SK-MEL-5 (cell line): Measurements from ENCODE around the gene SUSD5. TPM values are rescaled to one million over a fixed set of nuclear protein-coding genes. Genes with fewer than 3 reads are reported as not detected.

Experiments
- DNase-seq: peaks from one replicate; pipeline ENCODE4 v3.0.0-alpha.2; 2016; ENCODE audit warnings: low read depth, low spot score
- in situ Hi-C: cut with HindIII; loops from 2 replicates; pipeline ENCODE4 v1.10.0; 2016; ENCODE audit warnings: low sequenced_read_pairs, high pct_unique_total_duplicates, low pct_unique_long_range_greater_than_20kb
- polyA plus RNA-seq, 2 experiments: library from polyadenylated mRNA; depleted of rRNA; stranded (reverse); fragments of >200 nt; gene quantifications; 2 replicates each; pipeline ENCODE4 v1.2.3, GENCODE V29; 2015
- total RNA-seq: library from RNA; depleted of rRNA; stranded (reverse); fragments of >200 nt; shearing (Covaris generic); gene quantifications from 2 replicates; pipeline ENCODE4 v1.2.3, GENCODE V29; 2014; rRNA removed

The SUSD5 gene
- 2.2 and 3.0 TPM in 2 replicates for total RNA-seq
- polyA plus RNA-seq (2015; cell fraction: cytosol; rRNA removed), result 4.7 and 9.1 TPM in 2 replicates
- polyA plus RNA-seq (2015; cell fraction: nucleus; rRNA removed), result 0.50 and 0.81 TPM in 2 replicates

DNA sequence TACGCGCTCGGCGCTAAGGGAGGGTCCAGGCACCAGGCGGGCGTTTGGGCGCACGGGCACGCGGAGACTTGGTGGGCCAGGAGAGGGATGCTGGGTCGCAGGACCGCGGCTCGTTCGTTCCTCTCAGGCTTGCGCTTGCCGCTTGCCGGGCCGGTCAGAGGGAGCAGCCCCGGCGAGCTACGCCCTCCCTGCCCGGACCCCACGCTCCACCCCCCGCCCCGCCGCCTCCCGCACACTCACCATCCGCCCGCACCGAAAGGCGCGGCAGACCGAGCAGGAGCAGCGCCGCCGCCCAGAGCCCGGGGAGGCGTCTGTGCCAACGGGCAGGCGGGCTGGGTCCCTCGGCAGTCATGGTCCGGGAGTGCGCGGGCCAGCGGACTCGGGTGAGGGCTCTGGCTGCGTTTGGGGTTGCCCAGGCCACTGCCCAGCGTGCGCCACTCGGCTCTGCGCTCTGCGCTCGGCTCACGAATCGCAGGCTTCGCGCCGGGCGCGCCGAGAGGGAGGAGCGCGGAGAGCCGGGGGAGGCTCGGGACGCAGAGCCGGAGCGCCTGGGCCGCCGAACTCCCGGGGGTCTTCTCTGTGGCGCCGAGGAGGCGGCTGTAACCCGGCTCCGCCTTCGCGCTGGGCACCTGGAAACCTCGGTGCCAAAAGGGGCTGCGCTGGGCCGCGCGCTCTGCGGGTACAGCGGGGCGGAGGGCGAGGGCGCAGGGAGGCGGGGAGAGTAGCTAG, at the start of gene SUSD5:
Gene SUSD5, minus strand, starts transcription at position 365 of the 729 bp plus-strand sequence. Its CDS starts 13 bp downstream, at position 352.
- in situ Hi-C loops, result no loop called here
- DNase-seq, result peak; percentile 13

DNA sequence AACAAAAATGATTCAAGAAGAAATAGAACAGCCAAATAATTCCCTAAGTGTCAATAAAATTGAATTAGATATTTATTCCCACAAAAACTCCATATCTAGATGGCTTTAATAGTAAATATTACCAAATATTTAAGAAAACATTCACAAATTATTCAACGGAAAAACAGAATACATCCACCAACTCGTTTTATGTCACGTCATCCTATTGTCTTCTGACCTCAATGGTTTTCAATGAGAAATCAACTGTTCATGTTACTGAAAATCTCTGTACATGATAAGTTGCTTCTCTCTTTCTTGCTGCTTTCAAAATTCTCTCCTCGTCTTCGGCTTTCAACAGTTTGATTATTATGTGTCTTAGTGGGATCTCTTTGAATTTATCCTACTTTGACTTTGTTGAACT, 41.5 kb upstream of the SUSD5 start:
- in situ Hi-C loops, result no loop called here
- no peak for DNase-seq

DNA sequence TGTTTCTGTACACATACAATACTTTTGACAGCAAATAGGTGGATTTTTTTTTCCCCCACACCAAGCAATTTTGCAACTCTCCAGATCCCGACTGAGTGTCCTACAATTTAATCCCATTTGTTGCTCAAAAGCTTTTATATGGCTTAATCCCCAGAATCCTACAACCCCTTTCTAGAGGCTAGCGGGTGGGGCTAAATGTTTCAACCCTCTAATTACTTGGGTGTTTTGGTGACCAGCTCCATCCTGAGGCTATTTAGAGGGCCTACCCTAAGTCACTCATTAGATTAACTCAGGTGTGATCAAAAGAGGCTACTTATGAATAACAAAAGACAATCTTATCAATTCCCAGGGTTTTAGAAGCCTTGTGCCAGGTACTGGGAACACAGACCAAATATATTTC, 37.6 kb upstream of the SUSD5 start:
- in situ Hi-C loops, result no loop called here
- DNase-seq, result no peak

DNA sequence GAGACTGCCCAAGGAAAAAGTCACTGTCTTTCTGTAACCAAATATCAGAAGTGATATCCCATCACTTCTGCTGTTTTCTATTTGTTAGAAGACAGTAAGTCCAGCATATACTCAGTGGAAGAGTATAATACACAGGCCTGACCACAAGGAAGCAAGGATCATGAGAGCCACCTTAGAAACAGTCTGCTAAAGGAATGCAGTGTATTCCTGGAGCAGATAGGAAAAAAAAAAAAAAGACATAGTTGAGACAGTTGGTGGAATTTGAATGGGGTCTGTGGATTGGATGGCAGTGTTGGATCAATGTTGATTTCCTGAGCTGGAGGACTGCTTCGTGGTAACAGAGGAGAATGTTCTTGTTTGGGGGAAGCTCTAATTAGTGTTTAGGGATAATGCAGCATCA, 32.1 kb upstream of the SUSD5 start:
- in situ Hi-C loops, result no loop called here
- DNase-seq, result no peak

DNA sequence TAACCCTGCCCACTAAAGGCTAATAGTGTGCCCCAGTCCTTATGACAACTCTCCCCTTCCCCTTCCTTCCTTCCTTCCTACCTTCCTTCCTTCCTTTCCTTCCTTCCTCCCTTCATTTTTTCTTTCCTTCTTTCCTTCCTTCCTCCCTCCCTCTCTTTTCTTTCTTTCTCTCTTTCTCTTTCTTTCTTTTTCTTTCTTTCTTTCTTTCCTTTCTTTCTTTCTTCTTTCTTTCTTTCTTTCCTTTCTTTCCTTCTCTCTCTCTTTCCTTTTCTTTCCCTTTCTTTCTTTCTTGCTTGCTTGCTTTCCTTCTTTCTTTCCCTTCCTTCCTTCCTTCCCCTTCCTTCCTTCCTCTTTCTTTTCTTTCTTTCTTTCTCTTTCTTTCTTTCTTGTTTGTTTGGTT, 28.2 kb upstream of the SUSD5 start:
- no peak for DNase-seq
- in situ Hi-C loops, result no loop called here

DNA sequence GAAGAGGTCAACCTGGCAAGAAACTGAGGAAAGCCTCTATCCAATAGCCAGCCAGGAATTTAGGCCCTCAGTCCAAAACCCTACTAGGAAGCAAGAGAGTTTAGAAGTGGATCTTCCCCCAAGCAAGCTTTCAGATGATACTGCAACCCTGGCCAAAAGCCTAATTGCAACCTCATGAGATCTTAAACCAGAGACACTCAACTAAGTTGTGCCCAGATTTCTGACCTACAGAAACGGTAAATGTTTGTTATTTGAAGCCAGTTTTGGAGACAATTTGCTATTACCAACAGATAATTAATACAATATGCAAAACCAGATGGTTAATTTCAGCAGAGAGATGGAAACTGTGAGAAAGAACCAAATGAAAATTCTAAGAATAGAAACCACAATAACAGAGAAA, 21.7 kb upstream of the SUSD5 start:
- DNase-seq, result no peak
- in situ Hi-C loops, result no loop called here

DNA sequence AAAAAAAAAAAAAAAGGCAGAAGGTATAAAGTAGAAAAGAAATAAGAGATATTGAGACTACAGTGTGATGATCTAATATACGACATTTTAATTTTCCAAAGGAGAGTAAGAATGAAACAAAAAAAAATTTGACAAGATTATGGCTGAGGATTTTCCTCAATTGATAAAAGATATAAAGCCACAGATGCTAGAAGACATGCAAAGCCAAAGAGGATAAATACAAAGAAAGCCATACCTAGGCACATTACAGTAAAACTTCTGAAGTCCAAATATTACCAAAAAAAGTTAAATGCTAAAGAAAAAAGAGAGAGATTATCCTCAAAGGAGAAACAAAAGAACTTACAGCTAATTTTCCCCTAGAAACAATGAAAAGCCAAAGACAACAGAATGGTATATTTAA, 20.3 kb upstream of the SUSD5 start:
- in situ Hi-C loops, result no loop called here

DNA sequence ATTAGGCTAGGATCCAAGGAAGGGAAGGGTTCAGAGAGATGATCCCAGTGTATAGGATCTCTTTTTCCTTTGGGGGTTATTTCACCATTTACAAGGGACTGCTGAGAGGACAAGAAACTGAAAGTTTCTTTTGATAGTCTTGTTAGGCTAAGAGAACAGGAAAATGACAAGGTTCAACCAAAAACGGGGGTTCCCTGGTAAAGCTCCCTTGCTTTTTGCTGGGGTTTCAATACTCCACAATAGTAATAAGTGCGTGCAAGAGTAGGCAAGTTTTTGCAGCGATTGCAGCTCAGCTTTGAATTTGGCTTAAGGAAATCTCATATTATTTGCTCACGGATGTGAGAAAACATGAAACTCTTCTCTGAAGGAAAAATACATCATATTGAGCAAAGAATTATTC, 18.8 kb upstream of the SUSD5 start:
- no peak for DNase-seq
- in situ Hi-C loops, result no loop called here

More for the DNA sequence above, 20.3 kb upstream of the SUSD5 start:
- DNase-seq, result no peak

DNA sequence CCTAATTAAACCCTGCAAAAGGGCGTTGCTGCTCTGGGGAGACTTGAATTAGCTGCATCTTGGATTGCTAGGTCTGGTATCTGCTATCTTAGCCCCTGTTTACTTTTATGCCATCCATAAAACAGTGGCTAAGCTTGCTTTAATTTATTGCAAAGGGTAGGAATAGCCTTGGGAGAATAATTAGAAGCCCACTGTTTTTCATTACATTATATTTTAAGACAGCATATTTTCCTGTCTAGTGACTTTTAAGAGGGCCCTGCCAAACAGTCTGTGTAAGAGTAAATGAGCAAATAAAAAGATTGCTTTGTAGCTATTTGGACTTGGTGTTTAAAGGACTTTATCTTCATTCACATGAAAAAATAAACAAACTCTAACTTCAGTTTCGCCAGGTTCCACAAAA, 17.4 kb upstream of the SUSD5 start:
- in situ Hi-C loops, result no loop called here
- no peak for DNase-seq

DNA sequence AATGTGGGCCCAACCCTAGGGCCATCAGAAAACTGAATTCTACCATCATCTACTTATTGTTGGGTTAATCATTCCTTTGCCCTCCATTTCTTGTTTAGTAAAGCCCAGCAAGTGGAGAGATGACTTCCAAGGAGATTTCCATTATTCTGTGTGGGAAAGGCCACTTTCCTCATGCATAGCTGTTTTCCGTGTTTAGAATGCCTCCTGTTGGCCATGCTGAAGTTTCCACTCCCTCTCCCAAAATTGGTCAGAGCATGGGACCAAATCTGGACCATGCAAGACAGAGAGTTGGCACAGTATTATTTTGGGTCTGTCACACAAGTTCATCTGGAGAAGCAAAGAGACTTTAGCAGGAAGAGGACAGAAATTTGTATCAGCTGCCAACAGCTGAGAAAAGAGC, 15.3 kb upstream of the SUSD5 start:
- in situ Hi-C loops, result no loop called here
- DNase-seq, result peak; percentile 58

DNA sequence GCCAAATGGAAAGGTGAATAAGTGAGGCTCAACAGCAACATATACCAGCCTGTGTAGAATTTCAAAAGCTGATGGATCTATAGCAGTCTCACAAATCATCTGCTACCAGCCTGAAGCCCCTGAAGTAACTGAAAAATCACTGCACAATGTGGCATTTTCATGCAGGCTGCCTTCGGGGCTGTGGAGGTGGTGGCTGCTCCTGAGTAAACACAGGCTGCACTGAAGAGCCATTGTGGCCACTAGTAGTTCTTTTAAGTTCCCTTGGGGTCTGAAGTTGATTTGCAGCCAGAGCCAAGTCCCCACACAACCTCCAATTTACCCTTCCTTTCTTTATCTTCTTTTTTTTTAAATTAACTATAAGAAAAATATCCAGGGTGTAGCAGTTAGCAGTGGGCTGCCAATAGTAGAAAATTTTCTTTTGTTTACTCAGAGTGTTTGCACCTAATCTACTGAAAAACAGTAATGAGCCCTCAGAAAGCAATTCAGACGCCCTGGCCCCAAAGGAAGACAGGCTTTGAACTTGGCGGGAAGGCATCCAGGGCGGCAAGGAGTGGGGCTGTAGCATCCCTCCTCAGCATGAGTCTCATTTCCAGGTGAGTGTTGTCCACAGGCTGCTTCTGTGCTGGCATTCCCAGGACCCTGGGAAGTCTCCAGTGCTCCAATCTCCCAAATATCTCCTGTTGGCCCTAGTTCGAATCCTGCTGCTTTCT, 13.3 kb upstream of the SUSD5 start:
- peak; percentile 86 for DNase-seq
- in situ Hi-C loops, result no loop called here

DNA sequence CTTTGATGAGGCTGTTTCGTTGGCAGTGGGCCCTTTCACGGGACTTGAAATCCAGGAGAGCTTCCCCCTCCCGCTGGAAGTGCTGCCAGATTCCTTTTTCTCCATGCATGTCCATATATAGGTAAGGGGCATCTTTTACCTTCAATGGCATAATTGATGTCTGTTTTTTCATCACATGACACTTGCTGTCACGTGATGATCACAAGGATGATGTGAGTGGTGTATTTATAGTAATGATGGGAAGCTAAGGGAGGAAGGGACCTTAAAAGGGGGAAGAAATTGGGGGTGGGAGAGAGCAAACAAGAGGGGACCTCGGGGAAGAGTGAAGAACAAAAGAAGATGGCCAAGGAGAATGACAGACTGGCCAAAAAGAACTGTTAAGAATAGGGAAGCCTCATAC, 11.3 kb upstream of the SUSD5 start:
- in situ Hi-C loops, result no loop called here

DNA sequence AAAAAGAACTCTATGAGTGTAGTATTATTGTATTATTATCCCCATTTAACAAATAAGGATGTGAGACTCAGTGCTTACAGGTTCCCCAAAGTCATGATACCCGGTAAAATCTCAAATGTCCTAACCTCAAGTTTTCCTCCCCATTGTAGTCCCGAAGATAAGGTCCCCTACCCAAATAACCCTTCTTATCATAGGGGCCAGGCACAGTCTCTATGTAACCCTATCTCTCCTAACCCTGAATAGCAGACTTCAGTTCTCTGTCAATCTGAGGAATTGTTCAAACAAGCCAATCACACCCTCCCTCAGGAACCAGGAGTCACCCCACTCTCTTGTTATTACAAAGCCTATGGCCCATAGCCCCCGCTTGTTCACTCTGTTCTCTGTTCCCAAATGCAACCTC, 10.5 kb upstream of the SUSD5 start:
- in situ Hi-C loops, result no loop called here

More for the DNA sequence above, 11.3 kb upstream of the SUSD5 start:
- no peak for DNase-seq

DNA sequence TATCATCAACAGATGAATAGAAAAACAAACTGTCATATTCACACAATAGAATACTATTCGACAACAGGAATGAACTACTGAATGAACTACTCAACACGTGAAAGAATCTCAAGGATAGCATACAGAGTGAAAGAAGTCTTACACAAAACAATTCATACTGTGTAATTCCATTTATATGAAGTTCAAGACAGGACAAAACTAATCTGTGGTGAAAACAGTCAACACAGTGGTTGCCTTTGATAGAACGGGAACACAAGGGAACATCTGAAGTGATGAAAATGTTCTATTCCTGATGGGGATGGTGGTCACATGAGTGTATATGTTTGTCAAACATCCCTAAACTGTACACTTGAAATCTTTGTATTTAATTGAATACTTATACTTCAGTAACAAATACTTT, 2.6 kb upstream of the SUSD5 start:
- in situ Hi-C loops, result no loop called here
- DNase-seq, result peak; percentile 45

More for the DNA sequence above, 10.5 kb upstream of the SUSD5 start:
- no peak for DNase-seq

DNA sequence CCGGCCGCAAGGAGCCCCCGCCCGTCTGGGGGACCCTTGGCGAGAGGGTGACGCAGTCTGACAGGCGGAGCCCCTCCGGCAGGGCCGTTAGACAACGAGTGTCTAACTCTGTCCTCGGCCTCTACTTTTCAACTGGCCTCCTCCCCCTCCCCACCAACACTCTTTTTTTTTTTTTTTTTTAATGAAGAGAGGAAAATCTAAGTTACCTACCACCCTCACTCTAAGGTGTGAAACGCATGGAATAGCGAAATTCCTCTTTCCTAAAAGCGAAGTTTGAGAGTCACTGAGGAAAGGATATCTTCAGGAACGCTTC, 521 bp upstream of the SUSD5 start:
- in situ Hi-C loops, result no loop called here
- no peak for DNase-seq

DNA sequence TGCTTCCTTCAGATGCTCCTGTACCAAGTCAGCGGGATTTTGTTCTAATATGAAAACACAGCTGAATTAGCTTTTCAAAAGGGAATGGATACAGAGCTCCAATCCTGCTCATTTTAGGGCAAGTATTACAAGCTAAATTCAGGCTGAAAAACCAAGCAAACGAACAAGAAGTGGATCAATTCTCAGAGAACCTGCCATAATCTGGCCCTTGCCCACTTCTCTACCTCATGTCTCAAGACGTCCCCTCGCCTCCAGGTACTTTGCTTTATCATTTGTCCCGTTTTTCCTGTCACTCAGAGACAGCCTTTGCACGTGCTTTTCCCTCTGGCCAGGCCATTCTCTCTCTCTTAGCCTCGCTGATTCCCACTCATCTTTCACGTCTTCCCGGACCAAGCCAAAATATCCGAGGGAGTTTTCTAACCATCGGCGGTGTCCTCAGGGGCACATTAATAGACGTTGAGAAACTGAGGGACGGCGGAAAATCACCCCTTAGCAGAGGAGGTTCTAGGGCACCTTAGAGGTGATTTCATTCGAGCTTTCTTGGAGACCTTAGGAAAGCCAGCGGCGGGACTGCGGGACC, 654 bp downstream of the SUSD5 start:
- in situ Hi-C loops, result no loop called here
- DNase-seq, result no peak

DNA sequence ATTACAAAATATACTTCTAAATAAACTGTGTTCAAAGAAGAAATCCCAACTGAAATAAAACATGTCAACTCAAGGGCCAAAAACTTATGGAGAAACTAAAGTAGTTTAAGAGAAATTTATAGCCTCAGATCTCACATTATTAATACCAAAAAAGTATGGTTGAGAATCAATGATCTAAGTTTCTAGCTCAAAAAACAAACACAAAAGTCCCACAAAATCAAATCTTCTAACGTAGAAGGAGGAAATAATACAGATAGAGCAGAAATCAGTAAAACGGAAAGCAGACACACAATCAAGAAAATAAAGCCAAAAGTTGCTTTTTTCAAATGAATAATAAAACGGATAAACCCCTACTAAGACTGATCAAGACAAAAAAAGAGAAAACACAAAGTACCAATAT, 2.9 kb downstream of the SUSD5 start:
- no peak for DNase-seq
- in situ Hi-C loops, result no loop called here

DNA sequence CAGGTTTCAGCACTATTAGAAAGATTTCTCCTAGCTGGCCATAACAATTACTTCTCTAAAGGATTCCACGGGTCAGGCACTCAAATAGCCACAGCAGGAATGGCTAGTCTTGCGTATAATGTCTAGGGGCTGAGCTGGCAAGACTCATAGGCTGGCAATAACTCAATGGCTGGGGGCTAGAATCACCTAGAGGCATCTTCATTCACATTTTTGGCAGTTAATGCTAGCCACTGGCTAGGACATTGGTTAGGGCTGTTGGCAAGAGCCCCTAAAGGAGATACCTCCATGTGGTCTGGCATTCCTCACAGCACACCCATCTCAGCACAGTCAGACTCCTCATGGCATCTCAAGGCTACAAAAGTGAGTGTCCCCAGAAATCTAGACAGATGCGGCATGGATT, 6.2 kb downstream of the SUSD5 start:
- in situ Hi-C loops, result no loop called here
- no peak for DNase-seq

DNA sequence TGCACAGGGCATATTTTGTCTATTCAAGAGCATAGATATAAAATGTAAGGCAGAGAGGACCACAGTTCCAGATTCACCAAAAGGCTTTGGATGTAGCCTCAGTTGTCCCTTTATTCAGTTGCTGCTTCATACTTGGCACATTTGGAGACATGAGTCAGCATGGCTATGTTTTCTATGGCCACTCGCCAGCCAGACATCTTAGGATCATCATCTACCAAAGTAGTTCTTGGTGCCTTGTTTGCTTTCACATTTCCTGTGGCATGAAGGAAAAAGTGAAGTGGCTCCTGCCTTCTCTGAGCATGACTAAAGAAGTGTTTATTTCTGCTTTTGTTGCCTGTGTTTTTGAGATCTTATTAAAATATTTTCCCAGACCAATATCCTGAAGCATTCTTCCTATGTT, 7.2 kb downstream of the SUSD5 start:
- in situ Hi-C loops, result no loop called here
- no peak for DNase-seq
